Iris pigment epithelial cell (primary cell): ENCODE measurements around the gene XYLT1.
A peak's percentile ranks its signal among the peaks of the same experiment; 100 is the strongest.
"Not testable (repeated sequence)": the region's sequence is repeated elsewhere in the genome, so short reads cannot be mapped to it uniquely, and the experiment has no call there.

Experiments
- DNase-seq: peaks from one replicate; pipeline ENCODE4 v3.0.0-alpha.2; 2011; ENCODE audit warnings: low read depth

The XYLT1 gene

GRCh38 chr16:17491140-17491662 lies 20.4 kb upstream of the XYLT1 start:
- no peak for DNase-seq

DNA sequence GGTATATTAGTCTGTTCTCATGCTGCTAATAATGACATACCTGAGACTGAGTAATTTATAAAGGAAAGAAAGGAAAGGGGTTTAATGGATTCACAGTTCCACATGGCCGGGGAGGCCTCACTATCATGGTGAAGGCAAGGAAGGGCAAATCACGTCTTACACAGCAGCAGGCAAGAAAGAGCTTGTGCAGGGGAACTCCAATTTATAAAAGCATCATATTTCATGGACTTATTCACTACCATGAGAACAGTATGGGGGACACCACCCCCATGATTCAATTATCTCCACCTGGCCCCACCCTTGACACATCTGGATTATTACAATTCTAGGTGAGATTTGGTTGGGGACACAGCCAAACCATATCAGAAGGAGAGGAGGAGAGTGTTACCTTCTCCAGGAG lies 17.7 kb upstream of the XYLT1 start:
- DNase-seq = no peak

DNA sequence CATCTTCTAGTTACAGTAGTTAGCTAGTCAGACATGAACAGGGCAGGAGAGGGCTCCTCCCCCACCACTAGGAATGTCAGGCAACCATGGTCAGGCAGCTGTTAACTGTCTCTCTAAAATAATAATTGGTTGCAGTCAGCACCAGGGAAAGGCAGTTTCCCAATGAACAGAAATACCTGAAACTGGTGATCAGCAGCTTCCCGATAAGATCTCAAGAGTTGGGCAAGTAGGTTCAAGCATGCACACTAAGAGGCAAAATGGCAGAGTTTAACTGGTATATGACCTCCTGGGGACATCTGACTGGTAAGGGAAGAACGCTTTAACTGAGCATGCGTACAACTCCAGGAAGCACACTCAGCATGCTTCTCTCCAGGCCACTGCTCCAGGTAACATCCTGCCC lies 12.6 kb upstream of the XYLT1 start:
- DNase-seq = no peak

DNA sequence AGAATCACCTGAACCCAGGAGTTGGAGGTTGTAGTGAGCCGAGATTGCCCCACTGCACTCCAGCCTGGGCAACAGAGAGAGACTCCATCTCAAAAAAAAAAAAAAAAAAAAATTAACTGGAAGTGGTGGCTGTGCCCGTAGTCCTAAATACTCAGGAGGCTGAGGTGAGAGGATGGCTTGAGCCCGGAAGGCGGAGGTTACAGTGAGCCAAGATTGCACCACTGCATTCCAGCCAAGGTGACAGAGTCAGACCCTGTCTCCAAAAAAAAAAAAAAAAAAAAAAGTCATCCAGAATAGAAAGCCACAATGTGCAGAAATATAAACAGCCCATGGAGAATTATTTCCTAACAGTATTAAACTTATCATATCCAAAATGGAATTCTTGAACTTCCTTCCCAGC lies 11.6 kb upstream of the XYLT1 start:
- DNase-seq = not testable (repeated sequence)

- no peak for DNase-seq
Observed at GRCh38 chr16:17481736-17482135, 11.0 kb upstream of the XYLT1 start.

GRCh38 chr16:17477260-17477545 lies 6.4 kb upstream of the XYLT1 start:
- DNase-seq = not testable (repeated sequence)

DNA sequence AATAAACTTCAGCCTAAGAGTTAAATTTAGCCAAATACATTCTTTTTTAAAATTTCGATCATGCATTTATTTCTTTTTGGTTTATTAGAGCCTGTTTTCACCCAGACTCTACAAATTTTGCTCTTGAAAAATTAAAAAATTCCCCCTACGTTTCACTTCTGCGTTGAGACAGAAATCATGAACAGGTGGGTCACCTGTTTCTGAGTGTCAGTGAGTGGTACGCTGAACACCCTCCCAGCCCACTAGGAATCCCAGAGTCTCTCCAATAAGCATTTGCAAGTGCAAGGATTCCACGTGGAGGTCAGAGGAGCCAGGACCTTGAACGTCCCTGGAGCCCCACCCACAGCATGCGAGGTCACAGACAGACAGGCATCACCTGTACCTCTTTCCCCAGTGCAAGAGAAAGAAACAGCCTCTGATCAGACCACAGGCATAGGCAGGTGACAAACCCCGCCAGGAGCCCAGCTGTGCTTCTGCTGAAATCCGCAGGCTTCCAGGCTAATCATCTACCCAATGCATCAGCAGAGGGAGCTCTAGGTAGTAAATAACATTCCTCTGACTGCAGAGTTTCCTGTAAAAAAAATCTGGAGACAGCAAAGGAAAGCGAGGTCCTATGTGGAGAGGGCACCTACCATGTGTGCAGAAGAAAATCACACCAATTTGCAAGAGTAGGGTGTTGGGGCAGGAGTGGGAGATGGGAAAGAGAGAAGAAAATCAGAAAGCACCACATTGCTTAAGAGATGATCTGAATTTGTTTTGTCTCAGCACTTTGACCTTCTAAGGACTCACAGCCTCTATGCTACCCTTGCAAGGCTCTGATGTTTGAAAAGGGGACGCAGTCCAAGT lies 5.9 kb upstream of the XYLT1 start:
- peak; percentile 32 for DNase-seq

DNA sequence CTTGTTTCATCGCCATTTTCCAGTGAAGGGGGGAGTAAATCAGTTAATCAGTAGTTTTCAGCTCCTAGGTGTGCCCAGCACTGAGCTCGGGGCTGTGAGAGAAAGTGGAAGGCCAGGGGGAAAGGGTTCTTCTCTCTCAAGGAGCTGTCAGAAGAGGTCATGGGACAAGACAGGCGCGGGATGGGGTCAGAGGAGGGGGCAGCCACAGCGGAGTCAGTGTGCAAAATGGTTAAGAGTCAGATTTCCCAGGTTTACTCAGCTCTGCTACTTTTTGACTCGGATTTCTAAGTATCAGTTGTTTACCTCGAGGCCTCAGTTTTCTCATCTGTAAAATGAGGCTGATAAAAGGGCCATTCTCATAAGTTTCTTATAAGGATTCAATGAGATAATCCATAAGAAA lies 4.3 kb upstream of the XYLT1 start:
- DNase-seq = no peak

DNA sequence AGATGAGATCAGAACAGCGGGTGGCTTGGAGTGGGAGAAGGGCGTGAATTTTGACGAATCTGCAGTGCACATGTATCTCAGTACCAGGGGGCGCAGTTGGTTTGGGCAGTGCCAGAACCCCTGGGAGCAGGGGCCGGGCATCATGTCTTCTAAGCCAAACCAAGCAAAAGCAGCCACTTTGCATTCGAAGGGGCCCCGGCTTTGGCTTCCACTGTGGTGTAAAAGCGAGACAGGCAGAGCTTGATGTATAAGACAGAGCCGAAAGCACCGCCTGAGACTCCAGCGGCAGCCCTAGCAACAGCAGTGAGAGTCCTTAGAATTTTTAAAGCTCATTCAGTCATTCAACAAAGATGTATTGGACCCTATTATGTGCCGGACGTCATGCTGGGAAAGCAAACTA lies 3.8 kb upstream of the XYLT1 start:
- no peak for DNase-seq

DNA sequence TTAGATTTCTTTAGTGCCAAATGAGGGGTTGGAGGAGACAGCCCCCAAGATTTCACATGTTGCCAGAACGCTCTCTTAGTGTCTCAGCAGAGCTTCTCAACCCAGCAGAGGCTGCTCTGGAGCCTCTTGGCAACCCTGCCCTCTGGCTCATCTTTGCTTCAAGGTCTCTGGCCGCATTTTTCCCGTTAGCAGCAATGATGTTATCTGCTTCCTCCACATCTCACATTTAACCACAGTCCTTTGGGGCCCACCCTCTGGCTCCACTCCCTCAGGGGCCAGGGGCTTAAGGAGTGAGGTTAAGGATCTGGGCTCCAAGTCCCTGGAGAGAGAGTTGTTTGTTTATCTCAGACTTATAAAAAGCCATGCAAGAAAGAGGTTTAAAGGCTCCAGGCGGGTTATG lies 3.3 kb upstream of the XYLT1 start:
- DNase-seq = no peak

DNA sequence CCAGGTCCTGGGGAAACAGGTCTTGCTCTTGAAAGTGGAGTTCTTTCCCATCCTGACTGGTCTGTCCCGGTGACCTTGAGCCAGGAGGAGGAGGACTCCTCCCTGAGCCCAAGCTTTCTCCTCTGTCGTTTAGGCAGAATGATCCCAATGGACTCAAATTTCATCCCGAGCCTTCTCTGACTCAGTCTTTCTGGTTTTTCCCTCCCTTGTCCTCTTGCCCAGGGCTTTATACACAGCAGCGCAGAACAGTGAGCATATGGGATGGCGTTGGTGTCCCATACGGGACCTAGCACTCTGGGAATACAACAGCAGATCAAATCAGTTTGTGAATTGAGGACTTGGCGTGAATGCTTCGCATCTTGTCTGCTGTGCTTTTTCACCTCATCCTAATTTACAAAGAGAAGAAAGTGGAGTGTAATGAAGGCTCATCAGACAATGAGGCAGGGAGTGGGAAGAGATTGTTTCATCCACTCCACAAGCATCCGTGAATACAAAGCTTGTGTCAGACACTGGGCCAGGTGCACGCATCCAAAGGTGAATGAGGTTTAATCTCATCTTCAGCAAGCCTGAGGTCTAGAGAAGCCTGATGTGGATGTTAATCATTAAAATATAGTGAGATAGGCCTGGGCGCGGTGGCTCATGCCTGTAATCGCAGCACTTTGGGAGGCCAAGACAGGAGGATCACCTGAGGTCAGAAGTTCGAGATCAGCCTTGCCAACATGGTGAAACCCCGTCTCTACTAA lies 1.1 kb upstream of the XYLT1 start:
- no peak for DNase-seq

DNA sequence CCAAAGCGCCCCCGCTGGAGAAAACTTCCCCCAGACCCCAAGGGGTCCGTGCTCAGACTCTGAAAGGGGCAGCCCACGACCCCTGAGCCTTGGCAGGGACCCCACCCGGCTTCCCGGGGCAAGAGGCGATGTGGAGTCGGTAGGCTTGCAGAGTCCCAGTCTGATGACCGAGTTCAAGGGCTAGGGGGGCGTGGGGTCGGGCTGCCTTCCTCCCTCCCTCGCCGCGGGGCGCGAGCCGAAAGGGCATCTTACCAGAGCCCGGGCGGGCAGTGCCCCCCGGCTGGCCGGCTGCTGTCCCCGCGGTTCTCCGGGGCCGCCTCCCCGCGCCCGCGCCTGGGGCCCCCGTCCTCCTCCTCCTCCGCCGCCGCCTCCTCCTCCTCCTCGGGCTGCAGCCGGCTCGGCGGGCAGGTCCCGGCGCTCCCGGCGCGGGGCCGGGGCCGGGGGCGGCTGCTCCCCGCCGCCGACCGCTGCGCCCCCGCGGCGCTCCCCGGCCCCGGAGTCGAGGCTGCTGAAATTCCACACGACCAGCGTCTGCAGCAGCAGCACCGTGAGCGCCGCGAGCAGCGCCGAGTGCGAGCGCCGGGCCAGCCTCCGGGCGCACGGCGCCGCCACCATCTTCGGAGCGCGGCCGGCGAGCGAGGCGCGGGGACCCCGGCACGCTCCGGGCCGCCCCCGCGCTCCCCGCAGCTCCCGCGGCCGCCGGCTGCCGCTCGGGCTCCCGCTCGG lies 415 bp downstream of the XYLT1 start:
- DNase-seq = no peak

GRCh38 chr16:17469741-17470181 lies 999 bp downstream of the XYLT1 start:
- DNase-seq = no peak

DNA sequence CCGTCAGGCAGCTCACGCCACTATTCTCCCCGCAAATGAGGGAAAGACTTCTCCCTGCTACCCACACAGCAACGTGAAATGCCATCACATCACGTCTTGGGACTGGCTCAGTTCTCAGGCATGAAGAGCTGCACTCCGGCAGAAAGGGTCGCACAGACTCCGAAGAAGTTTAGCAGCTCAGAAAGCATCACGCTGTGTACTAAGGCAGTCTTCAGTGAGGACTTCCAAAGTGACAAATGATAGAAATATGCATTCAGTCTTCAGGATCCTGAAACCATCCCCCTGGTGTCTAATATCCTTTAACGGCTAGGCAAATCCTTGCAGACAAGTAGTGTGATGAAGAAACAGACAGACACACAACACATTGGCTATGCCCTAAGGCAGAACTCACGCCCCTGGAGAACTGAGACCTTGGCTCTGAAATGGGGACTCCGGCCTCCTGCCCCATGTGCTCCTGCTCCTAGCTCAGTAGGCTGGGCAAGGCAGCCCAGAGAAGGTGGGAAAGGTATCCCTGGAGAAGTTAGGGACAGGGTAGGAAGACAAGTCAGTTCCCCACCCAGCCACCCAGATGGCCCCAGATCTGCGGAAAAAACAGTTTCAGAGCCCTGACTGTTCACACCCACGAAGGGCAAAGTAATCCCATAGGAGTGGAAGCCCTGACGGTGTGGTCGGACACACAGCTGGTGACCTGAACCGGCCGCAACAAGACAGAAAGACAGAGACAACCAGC lies 1.6 kb downstream of the XYLT1 start:
- DNase-seq = no peak

GRCh38 chr16:17468611-17469010 lies 2.1 kb downstream of the XYLT1 start:
- no peak for DNase-seq

DNA sequence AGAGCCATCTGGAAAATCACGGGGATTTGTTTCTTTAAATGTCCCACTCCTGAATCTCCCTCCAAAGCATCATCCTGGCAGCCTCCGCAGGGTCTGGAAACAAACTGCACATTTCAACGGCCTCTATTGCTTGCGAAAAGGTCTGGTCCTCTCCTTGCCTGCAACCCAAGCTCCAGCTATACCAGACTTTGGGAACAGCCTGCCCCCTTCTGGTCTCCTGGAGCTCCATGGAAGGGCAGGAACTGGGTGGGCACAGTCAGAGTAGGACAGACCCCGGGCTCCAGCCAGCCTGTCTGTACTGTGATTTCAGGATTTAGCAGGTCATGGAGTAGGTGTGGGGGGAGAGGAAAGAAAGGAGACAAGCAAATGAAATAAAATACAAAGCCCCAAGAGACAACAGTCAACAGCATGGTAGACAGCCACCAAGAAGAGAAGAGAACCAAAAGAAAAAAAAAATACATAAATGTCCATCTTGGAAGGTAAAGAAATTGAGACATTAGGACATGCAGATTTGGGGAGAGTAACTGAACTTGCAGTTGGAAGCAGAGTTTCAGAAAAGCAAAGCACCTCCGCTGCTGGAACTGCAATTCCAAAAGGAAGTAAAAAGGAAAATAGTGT lies 2.7 kb downstream of the XYLT1 start:
- DNase-seq = peak; percentile 7

DNA sequence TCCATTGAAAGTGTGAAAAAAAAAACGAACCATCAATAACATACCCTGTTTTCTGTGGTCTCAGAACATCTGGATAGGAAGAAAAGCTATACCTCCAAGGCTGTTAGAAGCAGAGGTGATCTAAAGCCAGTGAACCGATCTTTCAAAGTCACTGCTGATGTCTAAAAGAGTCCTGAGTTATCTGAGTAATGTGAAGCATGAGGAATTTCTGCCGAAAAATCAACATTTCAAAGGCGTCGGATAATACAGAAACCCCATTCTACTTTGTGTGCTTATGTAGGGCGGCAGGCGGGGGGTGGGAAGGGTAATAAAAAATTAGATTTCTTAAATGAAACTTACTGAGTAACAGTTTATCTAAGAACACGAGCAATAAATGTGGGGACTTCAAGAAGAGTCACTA lies 3.9 kb downstream of the XYLT1 start:
- DNase-seq = no peak

DNA sequence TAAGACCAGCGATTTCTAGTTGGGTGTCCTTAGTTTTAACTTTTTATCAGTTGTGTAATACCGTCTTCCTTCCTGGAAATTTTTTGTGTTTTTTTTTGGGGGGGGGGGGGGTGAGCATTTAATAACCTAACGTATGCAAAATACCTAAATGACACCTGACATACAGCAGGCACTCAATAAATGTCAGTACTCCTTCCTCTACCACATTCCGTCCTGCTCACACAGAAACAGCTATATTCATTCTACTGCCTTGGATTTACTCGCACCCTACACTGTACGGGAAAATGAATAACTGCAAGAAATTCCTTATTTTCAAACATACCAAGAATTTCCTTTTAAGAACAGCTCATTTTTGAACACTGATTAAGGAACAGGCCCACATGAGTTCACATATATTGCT lies 5.3 kb downstream of the XYLT1 start:
- no peak for DNase-seq

DNA sequence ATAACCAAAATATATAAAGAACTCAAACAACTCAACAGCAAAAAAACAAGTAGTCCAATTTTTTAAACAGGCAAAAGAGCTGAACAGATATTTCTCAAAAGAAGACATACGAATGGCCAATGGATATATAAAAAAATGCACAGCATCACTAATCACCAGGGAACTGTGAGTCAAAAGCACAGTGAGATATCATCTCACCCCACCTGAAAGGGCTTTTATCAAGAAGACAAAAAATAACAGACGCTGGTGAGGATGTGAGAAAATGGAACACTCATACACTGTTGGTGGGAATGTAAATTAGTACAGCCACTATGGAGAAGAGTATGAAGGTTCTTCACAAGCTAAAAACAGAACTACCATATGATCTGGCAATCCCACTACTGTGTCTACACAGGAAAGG lies 7.4 kb downstream of the XYLT1 start:
- no peak for DNase-seq

- no peak for DNase-seq
Observed at GRCh38 chr16:17461951-17462729, 8.6 kb downstream of the XYLT1 start.

GRCh38 chr16:17460890-17461289 lies 9.9 kb downstream of the XYLT1 start:
- no peak for DNase-seq
